GM12878 (cell line): ENCODE results near the gene GRK1.

Experiments
- CTCF ChIP-seq, 3 experiments: IDR thresholded peaks in 2 of 3; conservative IDR thresholded peaks in 1 of 3; 2 replicates each; pipeline ENCODE4 v1.5.1; 2011; ENCODE audit warnings: low read depth in 3 of 3, low read length in 3 of 3, mild to moderate bottlenecking in 3 of 3, control low read depth in 2 of 3, moderate library complexity in 2 of 3, inconsistent platforms in 1 of 3, mixed read lengths in 1 of 3; ENCODE audit not compliant: control insufficient read depth in 2 of 3, insufficient read depth in 1 of 3; ENCODE audit errors: extremely low read depth in 1 of 3
- MTA3 ChIP-seq: IDR thresholded peaks from 2 replicates; pipeline ENCODE4 v1.6.1; 2012; ENCODE audit warnings: low read length, inconsistent platforms, borderline replicate concordance
- POLR2AphosphoS2 ChIP-seq: IDR thresholded peaks from 2 replicates; pipeline ENCODE4 v1.6.1; 2011; ENCODE audit warnings: low read depth, mild to moderate bottlenecking, low read length, improper control_type of control experiment, moderate library complexity
- POLR2AphosphoS5 ChIP-seq: IDR thresholded peaks from 2 replicates; pipeline ENCODE4 v1.6.1; 2011; ENCODE audit warnings: mild to moderate bottlenecking, low read length, inconsistent platforms
- SMAD1 ChIP-seq: fragments of 450-650 bp; IDR thresholded peaks from 2 replicates; pipeline ENCODE4 v1.6.1; 2018; ENCODE audit warnings: mild to moderate bottlenecking, low read depth; ENCODE audit not compliant: partially characterized antibody
- TCF12 ChIP-seq: IDR thresholded peaks from 2 replicates; pipeline ENCODE4 v1.6.1; 2011; ENCODE audit warnings: low read depth, mild to moderate bottlenecking, low read length

DNA sequence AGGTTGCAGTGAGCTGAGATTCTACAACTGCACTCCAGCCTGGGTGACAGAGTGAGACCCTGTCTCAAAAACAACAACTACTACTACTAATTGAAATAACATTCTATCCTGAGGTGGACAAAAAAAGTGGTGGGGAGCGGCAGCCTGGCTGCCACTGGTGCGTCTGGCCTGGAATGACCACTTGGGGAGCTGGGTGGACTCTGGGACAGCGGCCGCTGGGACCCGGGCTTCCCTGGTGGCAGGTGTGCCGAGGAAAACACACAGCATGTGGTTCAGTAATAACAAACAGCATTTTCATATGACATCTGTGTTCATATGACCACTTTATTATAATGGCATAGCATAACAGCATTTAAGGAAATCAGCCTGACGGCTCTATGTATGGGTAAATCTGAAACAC, 48.6 kb upstream of the GRK1 start:
- TF ChIP-seq SMAD1 (no peak), POLR2AphosphoS5 (no peak), TCF12 (no peak), CTCF (IDR thresholded peaks at IDR 0.05 in 2 of 3, conservative IDR thresholded peaks at IDR 0.05 in 1 of 3; ENCODE audit: control insufficient read depth in 2 of 3, extremely low read depth in 1 of 3, insufficient read depth in 1 of 3, low read depth in 3 of 3, low read length in 3 of 3) (no peak), MTA3 (no peak), POLR2AphosphoS2 (no peak)
